D721Med (cell line): ENCODE measurements around the gene CXCR2.

Source experiments
- DNase-seq: peaks from one replicate; pipeline ENCODE4 v3.0.0; 2011; ENCODE audit warnings: low spot score; ENCODE audit not compliant: insufficient read length
- FAIRE-seq: peaks from 2 replicates; lab custom pipeline; 2011; peaks lifted over from hg19 to GRCh38; lab: Jason Lieb, UNC
- CTCF ChIP-seq: IDR thresholded peaks from 2 replicates; pipeline ENCODE4 v1.5.1; 2012; ENCODE audit warnings: mild to moderate bottlenecking, control low read depth; ENCODE audit not compliant: insufficient read depth; ENCODE audit errors: missing control alignments

The CXCR2 gene

GRCh38 chr2:218125626-218126080 is at the start of gene CXCR2:
CXCR2 (plus strand) TSS chr2:218126028; CDS start chr2:218134802, 8,774 bp downstream.
- DNase-seq: no peak
- no peak for TF ChIP-seq CTCF
- FAIRE-seq: no peak

GRCh38 chr2:218077464-218078216 is 48.2 kb upstream of the CXCR2 start:
- no peak for TF ChIP-seq CTCF
- DNase-seq (no peak), FAIRE-seq (no peak)

GRCh38 chr2:218079943-218080913 is 45.6 kb upstream of the CXCR2 start:
- no peak for TF ChIP-seq CTCF
- FAIRE-seq (no peak), DNase-seq (no peak)

- TF ChIP-seq CTCF: no peak
- DNase-seq (no peak), FAIRE-seq (no peak)
Observed at GRCh38 chr2:218081063-218081462, 44.8 kb upstream of the CXCR2 start.

GRCh38 chr2:218081695-218082094 is 44.1 kb upstream of the CXCR2 start:
- DNase-seq (no peak), FAIRE-seq (no peak)
- no peak for TF ChIP-seq CTCF

GRCh38 chr2:218082586-218083351 is 43.1 kb upstream of the CXCR2 start:
- DNase-seq (no peak), FAIRE-seq (no peak)
- no peak for TF ChIP-seq CTCF
